Endothelial cell of umbilical vein (primary cell): ENCODE results near the gene MRPL14. TPM values are rescaled to one million over a fixed set of nuclear protein-coding genes. Genes with fewer than 3 reads are reported as not detected.

Source experiments
- BruUV-seq: library from RNA; stranded (reverse); fragments of 400-500 nt; replicated peaks from 2 replicates; lab custom pipeline; 2021; lab: Mats Ljungman, UMichigan
- CTCF ChIA-PET: fragments of 300-600, 350-600 bp; sonication (Branson Sonifier 250); formaldehyde crosslinking; loops from one replicate; lab custom pipeline; 2021; ENCODE audit warnings: antibody characterized with exemption, inconsistent platforms; lab: Charles Lee
- POLR2A ChIA-PET: fragments of 300-600, 350-600 bp; sonication (Branson Sonifier 250); formaldehyde crosslinking; loops from one replicate; lab custom pipeline; 2021; ENCODE audit warnings: antibody characterized with exemption, inconsistent platforms; lab: Charles Lee
- DNase-seq: peaks from one replicate; pipeline ENCODE4 v3.0.0-alpha.2; 2011; ENCODE audit warnings: low read depth, low spot score
- FAIRE-seq: peaks from 2 replicates; lab custom pipeline; 2011; peaks lifted over from hg19 to GRCh38; lab: Jason Lieb, UNC
- H2AFZ ChIP-seq: 2 replicates; pipeline ENCODE4 v1.6.0; 2012; ENCODE audit warnings: low read depth, low read length, control low read depth, inconsistent platforms
- H3K27ac ChIP-seq: 2 replicates; pipeline ENCODE4 v1.5.1; 2011; ENCODE audit warnings: low read depth, mild to moderate bottlenecking, control low read depth, low read length, moderate library complexity; ENCODE audit not compliant: insufficient read depth
- H3K27me3 ChIP-seq, 2 experiments: 2 replicates each; pipeline versions ENCODE4 v1.6.0 to v1.6.1; 2011; ENCODE audit warnings: low read length in 2 of 2, mixed read lengths in 1 of 2; ENCODE audit not compliant: control insufficient read depth in 2 of 2, insufficient read depth in 2 of 2
- H3K36me3 ChIP-seq, 2 experiments: 2 replicates in 1 of 2; 3 replicates in 1 of 2; pipeline ENCODE4 v1.5.1; 2011; ENCODE audit warnings: low read length in 2 of 2, mild to moderate bottlenecking in 1 of 2, moderate library complexity in 1 of 2; ENCODE audit not compliant: control insufficient read depth in 2 of 2, insufficient read depth in 2 of 2; ENCODE audit errors: extremely low read depth in 1 of 2
- H3K4me1 ChIP-seq: 3 replicates; pipeline ENCODE4 v1.5.1; 2011; ENCODE audit warnings: mild to moderate bottlenecking, low read length; ENCODE audit not compliant: control insufficient read depth, insufficient read depth; ENCODE audit errors: extremely low read depth
- H3K4me2 ChIP-seq: 2 replicates; pipeline ENCODE4 v1.6.1; 2011; ENCODE audit warnings: low read length, control low read depth, mixed read lengths; ENCODE audit not compliant: insufficient read depth
- H3K4me3 ChIP-seq, 3 experiments: fragments of 200-600 bp in 1 of 3; sonication (generic), shearing (Covaris generic) in 1 of 3; replicated peaks in 1 of 3; 2 replicates each; pipeline ENCODE4 v1.5.1; 2011 to 2016; ENCODE audit warnings: control low read depth in 3 of 3, low read length in 3 of 3, mild to moderate bottlenecking in 2 of 3, inconsistent platforms in 1 of 3, low read depth in 1 of 3, moderate library complexity in 1 of 3; ENCODE audit not compliant: insufficient read depth in 1 of 3
- H3K79me2 ChIP-seq: 2 replicates; pipeline ENCODE4 v1.6.0; 2012; ENCODE audit warnings: low read length, inconsistent platforms; ENCODE audit not compliant: control insufficient read depth, insufficient read depth
- H3K9ac ChIP-seq: replicated peaks from 2 replicates; pipeline ENCODE3; 2011; ENCODE audit warnings: low read length, control low read depth; ENCODE audit not compliant: insufficient read depth; ENCODE audit errors: extremely low read depth
- H3K9me1 ChIP-seq: replicated peaks from 3 replicates; pipeline ENCODE4 v1.6.0; 2011; ENCODE audit warnings: mild to moderate bottlenecking, low read length; ENCODE audit not compliant: control insufficient read depth, insufficient read depth; ENCODE audit errors: extremely low read depth
- H3K9me3 ChIP-seq: replicated peaks from 2 replicates; pipeline ENCODE4 v1.5.1; 2012; ENCODE audit warnings: low read length, inconsistent platforms; ENCODE audit not compliant: control insufficient read depth, insufficient read depth
- H4K20me1 ChIP-seq: replicated peaks from 2 replicates; pipeline ENCODE3; 2011; ENCODE audit warnings: mild to moderate bottlenecking, low read length; ENCODE audit not compliant: control insufficient read depth, insufficient read depth; ENCODE audit errors: extremely low read depth
- CTCF ChIP-seq, 2 donors: IDR thresholded peaks; 1 replicate in 1 of 2; 2 replicates in 1 of 2; pipeline ENCODE4 v1.5.1; 2011; ENCODE audit warnings: low read length in 2 of 2, mild to moderate bottlenecking in 2 of 2, moderate library complexity in 2 of 2, control low read depth in 1 of 2, inconsistent platforms in 1 of 2, low read depth in 1 of 2; ENCODE audit not compliant: insufficient read depth in 1 of 2; ENCODE audit errors: extremely low read depth in 1 of 2
- GATA2 ChIP-seq: IDR thresholded peaks from 2 replicates; pipeline ENCODE4 v1.7.0; 2011; ENCODE audit warnings: low read depth, mild to moderate bottlenecking, moderate library complexity, mixed read lengths, low read length; ENCODE audit not compliant: insufficient read length, insufficient read depth
- MAX ChIP-seq: IDR thresholded peaks from 2 replicates; pipeline ENCODE4 v1.6.1; 2011; ENCODE audit not compliant: insufficient read depth, insufficient read length
- MYC ChIP-seq: IDR thresholded peaks from one replicate; pipeline ENCODE4 v1.6.1; 2011; ENCODE audit warnings: mild to moderate bottlenecking, low read depth, low read length
- POLR2A ChIP-seq: IDR thresholded peaks from 2 replicates; pipeline ENCODE4 v1.6.1; 2012; ENCODE audit warnings: low read depth, mild to moderate bottlenecking, control low read depth, low read length
- POLR2AphosphoS5 ChIP-seq: IDR thresholded peaks from 2 replicates; pipeline ENCODE4 v1.6.1; 2012; ENCODE audit warnings: low read depth, mild to moderate bottlenecking, control low read depth, low read length, moderate library complexity; ENCODE audit not compliant: insufficient read depth
- dilution Hi-C: fragments of 300-500 bp; cut with MboI; formaldehyde crosslinking; loops from one replicate; pipeline ENCODE4 v1.15.0; 2019; ENCODE audit warnings: low sequenced_read_pairs; ENCODE audit not compliant: extremely low pct_ligation_motif_present
- intact Hi-C: fragments of 100-400 bp; cut with micrococcal nuclease; formaldehyde crosslinking; loops from one replicate; pipeline ENCODE4 v1.10.0; 2022
- polyA plus RNA-seq, 4 experiments: library from polyadenylated mRNA; depleted of rRNA in 3 of 4; stranded (reverse) in 3 of 4; unstranded in 1 of 4; fragments of >200 nt; gene quantifications; 2 replicates each; pipeline versions ENCODE4 v1.2.1 to v1.2.3, GENCODE V29; 2011 to 2012; ENCODE audit warnings: missing spikeins in 1 of 4
- total RNA-seq: library from RNA; stranded (reverse); gene quantifications from 2 replicates; pipeline ENCODE4 v1.2.3, GENCODE V29; 2021

The MRPL14 gene
- total and polyA plus RNA-seq, 2 donors (not counting 3 experiments of a cell fraction or from before 2014, with no cell fraction given) = 68.1 to 103 TPM

GRCh38 chr6:44135875-44136274 is 8.6 kb upstream of the MRPL14 start:
- ChIA-PET POLR2A (no interaction called here), CTCF (no interaction called here)
- no TSS peak for BruUV-seq
- no peaks in the 10 kb centered on the region for H3K9me1 ChIP-seq
- H3K9me3 ChIP-seq = no peaks in the 10 kb centered on the region
- no peak overlapping the region for H3K9ac ChIP-seq
- TF ChIP-seq MAX = no peak
- TF ChIP-seq GATA2 = no peak
- TF ChIP-seq POLR2AphosphoS5 = no peak
- no peak for TF ChIP-seq CTCF (IDR thresholded peaks at IDR 0.05; ENCODE audit: extremely low read depth in 1 of 2, insufficient read depth in 1 of 2, low read depth in 1 of 2, low read length in 2 of 2)
- TF ChIP-seq POLR2A = no peak
- no peak for TF ChIP-seq MYC
- no peaks in the 10 kb centered on the region for H3K27me3 ChIP-seq
- H2AFZ ChIP-seq = no peak overlapping the region
- peaks cover 0 to 10% of the 10 kb centered on the region in 2 experiments for H3K36me3 ChIP-seq
- intact Hi-C loops (no loop called here), dilution Hi-C loops (no loop called here)
- no peaks in the 10 kb centered on the region for H4K20me1 ChIP-seq
- H3K4me3 ChIP-seq = no peak overlapping the region
- DNase-seq = no peak
- H3K27ac ChIP-seq = no peak overlapping the region
- H3K4me1 ChIP-seq = no peaks in the 10 kb centered on the region
- no peak overlapping the region for H3K4me2 ChIP-seq
- H3K79me2 ChIP-seq = no peaks in the 10 kb centered on the region
- FAIRE-seq = no peak
